IMR-90 (cell line): ENCODE results near the gene TRIM66. TPM values are rescaled to one million over a fixed set of nuclear protein-coding genes. Genes with fewer than 3 reads are reported as not detected.

Source experiments
- ATAC-seq: fragments of 200-7000 bp; cut with Tn5 transposase; 2 replicates; pipeline ENCODE4 v1.9.1; 2020; ENCODE audit warnings: low read depth, mild to moderate bottlenecking, moderate library complexity
- BruUV-seq: library from RNA; stranded (reverse); fragments of 400-500 nt; replicated peaks from 2 replicates; lab custom pipeline; 2021; lab: Mats Ljungman, UMichigan
- CTCF ChIA-PET: fragments of 300-600 bp; formaldehyde crosslinking; extraction: SDS; loops from one replicate; lab custom pipeline; 2021; ENCODE audit warnings: antibody characterized with exemption; lab: Yijun Ruan, JAX
- POLR2A ChIA-PET: fragments of 300-600 bp; sonication (Branson Sonifier 250); formaldehyde crosslinking; loops from one replicate; lab custom pipeline; 2022; ENCODE audit warnings: antibody characterized with exemption; ENCODE audit not compliant: unreplicated experiment; lab: Charles Lee
- DNase-seq: peaks from one replicate; pipeline ENCODE4 v3.0.0; 2013
- H2AFZ ChIP-seq: replicated peaks from 2 replicates; pipeline ENCODE3; 2013; ENCODE audit warnings: low read length, mild to moderate bottlenecking; ENCODE audit not compliant: poor library complexity
- H2AK5ac ChIP-seq: 2 replicates; pipeline ENCODE4 v1.6.1; 2013; ENCODE audit warnings: low read depth, low read length, inconsistent platforms
- H2AK9ac ChIP-seq: replicated peaks from 2 replicates; pipeline ENCODE3; 2013; ENCODE audit warnings: mild to moderate bottlenecking, low read depth, low read length, moderate library complexity; ENCODE audit not compliant: poor library complexity
- H2BK120ac ChIP-seq: 2 replicates; pipeline ENCODE4 v1.6.1; 2013; ENCODE audit warnings: low read depth, low read length, inconsistent platforms
- H2BK15ac ChIP-seq: 3 replicates; pipeline ENCODE4 v1.6.1; 2013; ENCODE audit warnings: low read depth, low read length, inconsistent platforms
- H2BK20ac ChIP-seq: 2 replicates; pipeline ENCODE4 v1.6.1; 2013; ENCODE audit warnings: low read depth, mild to moderate bottlenecking, inconsistent platforms, low read length, moderate library complexity
- H2BK5ac ChIP-seq: 2 replicates; pipeline ENCODE4 v1.6.1; 2013; ENCODE audit warnings: mild to moderate bottlenecking, low read depth, low read length, inconsistent platforms; ENCODE audit not compliant: poor library complexity, severe bottlenecking
- H3K14ac ChIP-seq: replicated peaks from 2 replicates; pipeline ENCODE4 v1.6.1; 2013; ENCODE audit warnings: low read depth, low read length, inconsistent platforms
- H3K18ac ChIP-seq: 2 replicates; pipeline ENCODE4 v1.6.1; 2013; ENCODE audit warnings: low read depth, low read length, control low read depth
- H3K23ac ChIP-seq: 2 replicates; pipeline ENCODE4 v1.6.1; 2013; ENCODE audit warnings: low read depth, low read length, inconsistent platforms
- H3K27ac ChIP-seq: 2 replicates; pipeline ENCODE4 v1.5.1; 2013; ENCODE audit warnings: mild to moderate bottlenecking, control low read depth, low read length; ENCODE audit not compliant: insufficient read depth
- H3K27me3 ChIP-seq: 2 replicates; pipeline ENCODE4 v1.6.1; 2013; ENCODE audit warnings: low read length; ENCODE audit not compliant: control insufficient read depth, insufficient read depth
- H3K36me3 ChIP-seq: 2 replicates; pipeline ENCODE4 v1.6.1; 2013; ENCODE audit warnings: low read length, mixed read lengths; ENCODE audit not compliant: control insufficient read depth, insufficient read depth
- H3K4ac ChIP-seq: 2 replicates; pipeline ENCODE4 v1.6.1; 2013; ENCODE audit warnings: low read depth, low read length, inconsistent platforms
- H3K4me1 ChIP-seq: 2 replicates; pipeline ENCODE4 v1.6.1; 2013; ENCODE audit warnings: low read length, mixed read lengths; ENCODE audit not compliant: control insufficient read depth, insufficient read depth
- H3K4me2 ChIP-seq: 2 replicates; pipeline ENCODE4 v1.6.1; 2013; ENCODE audit warnings: low read depth, mild to moderate bottlenecking, control low read depth, low read length, moderate library complexity
- H3K4me3 ChIP-seq: 2 replicates; pipeline ENCODE4 v1.5.1; 2013; ENCODE audit warnings: low read depth, mild to moderate bottlenecking, control low read depth, low read length, moderate library complexity; ENCODE audit not compliant: insufficient read depth
- H3K56ac ChIP-seq: 2 replicates; pipeline ENCODE4 v1.6.1; 2013; ENCODE audit warnings: low read length, inconsistent platforms; ENCODE audit not compliant: insufficient read depth; ENCODE audit errors: extremely low read depth
- H3K79me1 ChIP-seq, 2 experiments: 2 replicates each; pipeline ENCODE4 v1.6.1; 2013; ENCODE audit warnings: low read length in 2 of 2, inconsistent platforms in 1 of 2, low read depth in 1 of 2
- H3K9ac ChIP-seq: 2 replicates; pipeline ENCODE4 v1.6.1; 2013; ENCODE audit warnings: low read depth, low read length, control low read depth
- H3K9me1 ChIP-seq: 2 replicates; pipeline ENCODE4 v1.6.1; 2013; ENCODE audit warnings: low read length, inconsistent platforms; ENCODE audit not compliant: insufficient read depth
- H3K9me3 ChIP-seq: 2 replicates; pipeline ENCODE4 v1.6.1; 2013; ENCODE audit warnings: low read length; ENCODE audit not compliant: control insufficient read depth, insufficient read depth
- H4K20me1 ChIP-seq: 2 replicates; pipeline ENCODE4 v1.6.1; 2013; ENCODE audit warnings: low read length, inconsistent platforms; ENCODE audit not compliant: insufficient read depth
- H4K5ac ChIP-seq: 2 replicates; pipeline ENCODE4 v1.6.1; 2013; ENCODE audit warnings: mild to moderate bottlenecking, low read depth, low read length, control low read depth
- H4K8ac ChIP-seq, 2 experiments: 2 replicates each; pipeline ENCODE4 v1.6.1; 2013; ENCODE audit warnings: low read depth in 2 of 2, low read length in 2 of 2, control low read depth in 1 of 2, inconsistent platforms in 1 of 2
- H4K91ac ChIP-seq: 2 replicates; pipeline ENCODE4 v1.6.1; 2013; ENCODE audit warnings: low read depth, low read length, inconsistent platforms; ENCODE audit not compliant: insufficient read depth
- MXI1 ChIP-seq: IDR thresholded peaks from 2 replicates; pipeline ENCODE4 v1.6.1; 2012; ENCODE audit warnings: low read depth, mild to moderate bottlenecking, low read length, moderate library complexity, borderline replicate concordance
- WGBS, 2 experiments: methylation state at CpG; one replicate each; pipeline versions ENCODE4 v1.1.5 to v1.1.7; 2013; ENCODE audit warnings: missing lambda C conversion rate in 2 of 2; ENCODE audit not compliant: insufficient read length in 1 of 2; ENCODE audit errors: extremely low coverage in 2 of 2; 5-methylcytosine and 5-hydroxymethylcytosine counted together
- dilution Hi-C: fragments of 300-500 bp; cut with HindIII; formaldehyde crosslinking; loops from one replicate; pipeline ENCODE4 v1.14.3; 2018; ENCODE audit warnings: low sequenced_read_pairs; ENCODE audit not compliant: unreplicated experiment
- in situ Hi-C: fragments of 300-500 bp; cut with MboI; formaldehyde crosslinking; loops from 3 replicates; pipeline ENCODE4 v1.14.3; 2019; ENCODE audit warnings: low sequenced_read_pairs, inconsistent platforms, mixed read lengths
- intact Hi-C: fragments of 100-400 bp; cut with micrococcal nuclease; formaldehyde crosslinking; loops from 2 replicates; pipeline ENCODE4 v1.10.0; 2022
- polyA plus RNA-seq, 3 experiments: library from polyadenylated mRNA; depleted of rRNA; stranded (reverse); fragments of >200 nt; gene quantifications; 2 replicates each; pipeline ENCODE4 v1.2.3, GENCODE V29; 2012; ENCODE audit warnings: low replicate concordance in 1 of 3
- total RNA-seq: library from RNA; depleted of rRNA; stranded (reverse); fragments of >200 nt; gene quantifications from 2 replicates; pipeline ENCODE4 v1.2.3, GENCODE V29; 2012

TRIM66 gene
- total and polyA plus RNA-seq, 2 of the 4 experiments (the other 2 are of a cell fraction): 4.4 to 5.0 TPM

DNA sequence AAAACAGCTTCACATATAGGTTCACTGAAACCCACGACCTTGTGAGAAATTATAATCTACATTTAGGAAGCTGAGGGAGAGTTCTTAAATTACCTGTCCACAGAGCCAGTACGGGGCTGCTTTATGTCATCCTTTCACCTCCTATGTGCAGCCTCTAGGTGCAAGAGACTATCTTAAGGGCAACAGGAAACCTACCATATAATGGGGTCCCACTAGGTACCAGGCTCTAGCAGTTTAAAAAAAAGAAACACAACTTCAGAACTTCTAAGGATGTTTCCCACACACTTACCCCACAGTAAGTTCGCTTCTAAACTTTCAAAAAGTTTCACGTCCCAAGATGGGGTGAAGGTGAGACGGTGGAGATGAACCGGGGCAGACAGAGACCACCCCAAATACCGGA, 89.0 kb downstream of the TRIM66 start:
- CTCF ChIA-PET: no interaction called here

More for the DNA sequence above, 89.0 kb downstream of the TRIM66 start:
- Histone ChIP-seq H3K14ac (no peak overlapping the region; the same call in 1 of the 2 replicates), H2AFZ (peak overlapping the region; percentile 90), H2BK120ac (no peak overlapping the region), H3K79me1 (no peaks in the 10 kb centered on the region), H3K4me2 (peak overlapping the region; percentile 92), H4K8ac (no peak overlapping the region; a peak in 1 of 4 replicates), H2BK20ac (no peak overlapping the region), H2BK5ac (no peak overlapping the region), H3K23ac (no peak overlapping the region), H3K18ac (no peak overlapping the region), H3K9me3 (no peaks in the 10 kb centered on the region), H3K36me3 (no peaks in the 10 kb centered on the region), H3K4me1 (peaks cover 4% of the 10 kb centered on the region), H3K9ac (no peak overlapping the region), H4K91ac (no peak overlapping the region), H3K4ac (no peak overlapping the region), H4K5ac (no peak overlapping the region; the same call in 1 of the 2 replicates), H2AK5ac (no peak overlapping the region), H3K27me3 (peaks cover 2% of the 10 kb centered on the region; the same call in 1 of the 2 replicates), H2BK15ac (no peak overlapping the region), H3K4me3 (peak overlapping the region; percentile 71), H2AK9ac (no peak overlapping the region), H3K56ac (no peak overlapping the region), H3K27ac (no peak overlapping the region), H3K9me1 (no peaks in the 10 kb centered on the region), H4K20me1 (no peaks in the 10 kb centered on the region)
- in situ Hi-C loops (no loop called here), intact Hi-C loops (no loop called here), dilution Hi-C loops (no loop called here)
- WGBS, 2 experiments: no CpG with 5 or more reads among the region's 7 CpGs
- POLR2A ChIA-PET: no interaction called here
- ATAC-seq: no peak; the same call in 1 of the 2 replicates
- no peak for DNase-seq
- no peak for TF ChIP-seq MXI1
- no TSS peak for BruUV-seq
